HFF-Myc (cell line): Measurements from ENCODE around the gene LYSMD2.

Experiments used
- DNase-seq: peaks from one replicate; pipeline ENCODE4 v3.0.0-alpha.2; 2011; ENCODE audit warnings: low read depth; ENCODE audit errors: extremely low read depth
- H3K4me3 ChIP-seq: replicated peaks from 2 replicates; pipeline ENCODE4 v1.5.1; 2011; ENCODE audit warnings: low read depth, mild to moderate bottlenecking, control low read depth, low read length
- TF ChIP-seq, protein P1 (sequence below): IDR thresholded peaks from 2 replicates; pipeline ENCODE4 v1.5.1; 2012; ENCODE audit warnings: mild to moderate bottlenecking, low read depth, low read length, control low read depth; ENCODE audit errors: missing control alignments

Gene LYSMD2

DNA sequence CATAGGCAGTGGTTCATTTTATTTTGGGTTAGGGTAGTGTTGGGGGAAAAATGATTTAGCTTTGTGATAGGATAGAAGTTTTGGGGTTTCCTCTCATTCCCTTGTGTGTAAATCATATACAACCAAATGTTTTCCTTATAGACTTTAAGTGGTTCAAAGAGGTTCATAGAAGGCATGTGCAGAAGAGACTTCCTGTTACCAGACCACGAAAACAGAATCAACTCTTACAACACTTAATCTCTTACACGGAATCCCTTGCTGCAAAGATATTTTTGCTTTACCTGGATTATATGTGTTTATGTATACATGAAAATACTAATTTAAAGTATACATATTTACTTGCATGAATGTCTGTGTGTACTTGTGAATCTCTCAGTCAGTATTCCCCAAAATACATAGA, 16.8 kb upstream of the LYSMD2 start:
- no peak overlapping the region for H3K4me3 ChIP-seq
- no peak for DNase-seq
- TF ChIP-seq, protein P1, sequence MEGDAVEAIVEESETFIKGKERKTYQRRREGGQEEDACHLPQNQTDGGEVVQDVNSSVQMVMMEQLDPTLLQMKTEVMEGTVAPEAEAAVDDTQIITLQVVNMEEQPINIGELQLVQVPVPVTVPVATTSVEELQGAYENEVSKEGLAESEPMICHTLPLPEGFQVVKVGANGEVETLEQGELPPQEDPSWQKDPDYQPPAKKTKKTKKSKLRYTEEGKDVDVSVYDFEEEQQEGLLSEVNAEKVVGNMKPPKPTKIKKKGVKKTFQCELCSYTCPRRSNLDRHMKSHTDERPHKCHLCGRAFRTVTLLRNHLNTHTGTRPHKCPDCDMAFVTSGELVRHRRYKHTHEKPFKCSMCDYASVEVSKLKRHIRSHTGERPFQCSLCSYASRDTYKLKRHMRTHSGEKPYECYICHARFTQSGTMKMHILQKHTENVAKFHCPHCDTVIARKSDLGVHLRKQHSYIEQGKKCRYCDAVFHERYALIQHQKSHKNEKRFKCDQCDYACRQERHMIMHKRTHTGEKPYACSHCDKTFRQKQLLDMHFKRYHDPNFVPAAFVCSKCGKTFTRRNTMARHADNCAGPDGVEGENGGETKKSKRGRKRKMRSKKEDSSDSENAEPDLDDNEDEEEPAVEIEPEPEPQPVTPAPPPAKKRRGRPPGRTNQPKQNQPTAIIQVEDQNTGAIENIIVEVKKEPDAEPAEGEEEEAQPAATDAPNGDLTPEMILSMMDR = no peak

DNA sequence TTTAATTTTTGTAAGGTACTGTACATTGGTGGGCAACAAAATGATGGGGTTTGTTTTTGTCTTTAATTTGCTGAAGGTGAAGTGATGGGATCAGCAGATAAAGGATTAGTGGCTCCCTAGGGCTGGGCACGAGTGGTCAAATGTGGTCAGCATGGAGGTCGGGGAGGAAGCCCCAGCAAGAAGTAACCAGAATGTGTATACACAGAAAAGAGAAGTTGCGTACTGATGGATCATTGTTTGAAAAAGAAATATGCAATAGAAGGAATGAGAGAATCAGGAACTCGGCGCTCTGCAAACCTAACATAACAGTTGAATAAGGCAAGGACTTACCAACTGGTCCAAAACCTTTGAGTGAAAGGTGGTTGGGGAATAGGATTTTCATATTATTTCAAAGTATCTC, 15.4 kb upstream of the LYSMD2 start:
- no peak for DNase-seq
- TF ChIP-seq, protein P1 = no peak
- no peak overlapping the region for H3K4me3 ChIP-seq

DNA sequence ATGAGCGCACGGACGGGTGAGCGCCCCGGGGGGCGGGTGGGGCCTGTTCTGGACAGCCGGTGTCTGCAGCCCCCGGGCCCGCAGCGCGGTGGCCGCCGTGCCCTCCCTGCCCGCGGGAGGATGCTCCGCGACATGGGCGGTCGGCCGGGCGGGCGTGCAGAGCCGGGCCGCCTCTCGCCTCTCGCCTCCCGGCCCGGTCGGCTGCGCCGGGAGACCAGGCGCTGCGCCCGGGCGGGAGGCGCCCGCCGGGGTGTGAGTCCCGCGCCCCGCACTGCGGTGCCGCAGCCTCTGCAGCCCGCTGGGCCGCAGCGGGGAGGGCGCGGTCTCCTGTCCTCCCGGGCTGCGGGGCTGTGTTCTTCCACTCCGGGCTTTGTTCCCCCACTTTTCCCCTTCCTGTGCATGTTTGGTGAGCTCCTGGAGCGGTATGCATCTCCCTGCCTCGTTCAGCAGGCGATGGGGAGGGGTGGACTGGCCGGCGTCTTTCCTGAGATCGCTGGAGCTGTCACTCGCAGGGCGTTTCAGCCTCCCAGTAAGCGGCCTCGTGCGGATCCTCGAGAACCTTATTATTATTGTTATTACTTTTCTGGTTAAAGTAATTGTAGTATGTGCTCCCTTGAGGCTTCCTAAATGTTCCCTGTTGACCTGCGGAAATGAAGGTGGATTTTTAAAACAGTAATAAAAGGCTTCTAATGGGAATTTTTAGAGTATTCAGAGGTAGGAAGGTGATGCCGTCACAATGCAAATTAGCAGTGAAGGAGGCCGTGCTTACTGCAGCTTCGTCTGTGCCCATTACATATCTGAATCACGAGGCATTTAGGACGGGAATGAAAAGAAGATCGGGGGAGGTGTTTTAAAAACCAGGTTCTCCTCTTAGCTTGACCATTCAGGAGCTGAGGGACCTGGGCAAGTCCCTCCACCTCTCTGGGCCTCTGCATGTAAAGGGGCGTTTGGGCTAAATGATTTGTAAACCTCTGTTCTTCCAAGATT, 14.5 kb upstream of the LYSMD2 start:
- TF ChIP-seq, protein P1 = no peak
- DNase-seq = no peak
- peak overlapping the region; percentile 39 for H3K4me3 ChIP-seq

DNA sequence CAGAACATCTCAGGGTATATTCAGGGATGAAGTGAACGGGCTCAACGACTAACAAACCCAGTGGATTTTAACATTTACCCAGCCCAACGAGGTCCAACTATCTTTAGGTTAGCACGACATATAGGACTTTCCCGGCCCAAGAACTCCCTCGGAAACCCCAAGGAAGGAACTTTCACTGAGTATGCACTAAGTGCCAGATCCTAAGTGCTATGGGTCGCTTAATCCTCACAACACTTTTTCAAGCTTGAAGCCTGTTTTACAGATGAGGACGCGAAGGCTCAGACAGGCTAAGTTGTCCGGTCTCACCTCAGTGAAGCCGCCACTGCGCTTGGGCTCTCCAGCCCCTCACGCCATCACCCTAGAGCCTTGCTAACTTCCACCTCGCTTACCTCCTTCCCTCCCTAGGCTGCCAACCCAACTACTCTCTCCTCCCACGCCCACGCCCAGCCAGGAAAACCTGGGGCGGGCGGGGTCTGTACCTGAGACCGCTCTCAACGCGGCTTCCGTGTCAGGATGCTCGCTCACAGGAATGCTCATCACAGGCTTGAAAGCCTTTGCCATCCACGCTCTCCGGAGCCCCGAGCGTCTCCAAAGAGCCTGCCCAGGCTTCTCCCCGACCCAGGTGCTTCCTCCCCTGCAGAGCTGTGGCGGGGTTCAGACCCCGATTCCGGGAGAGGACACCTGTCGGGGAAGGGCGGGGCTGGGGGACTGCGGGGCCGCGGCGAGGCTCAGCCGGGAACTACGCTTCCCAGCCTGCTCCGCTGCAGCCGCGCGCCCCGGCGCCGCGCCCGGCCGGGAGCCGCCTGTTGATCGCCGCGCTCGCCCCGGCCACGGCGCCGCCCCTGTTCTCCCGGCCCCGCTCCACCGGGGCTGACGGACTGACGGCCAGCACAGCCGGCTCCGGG, 13.6 kb upstream of the LYSMD2 start, which contains the start of gene TMOD2:
Gene TMOD2 (plus strand): TSS at position 806 of the 905 bp plus-strand sequence. CDS start 14,845 bp downstream, outside the sequence.
- peak within 1 kb of the TSS; percentile 39 for H3K4me3 ChIP-seq
- TF ChIP-seq, protein P1 = no peak
- DNase-seq = no peak

DNA sequence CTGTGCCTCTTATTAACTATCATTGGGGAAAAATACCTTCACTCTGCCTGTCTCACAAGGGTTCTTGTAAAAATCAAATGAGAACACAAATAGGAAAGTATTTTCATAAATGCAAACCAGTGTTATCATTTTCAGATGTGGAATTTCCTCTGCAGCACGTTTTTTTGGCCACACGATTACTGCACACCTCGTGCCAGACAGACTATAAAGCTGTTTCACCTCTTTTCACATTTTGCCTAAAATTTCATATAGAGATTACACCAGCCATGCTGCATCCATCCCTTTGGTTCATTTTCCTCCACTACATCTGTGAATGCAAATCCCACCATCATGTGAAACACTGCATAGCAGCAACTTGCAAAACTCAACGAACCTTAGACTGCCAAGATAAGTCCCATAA, 12.7 kb upstream of the LYSMD2 start:
- TF ChIP-seq, protein P1 = no peak
- no peak for DNase-seq

DNA sequence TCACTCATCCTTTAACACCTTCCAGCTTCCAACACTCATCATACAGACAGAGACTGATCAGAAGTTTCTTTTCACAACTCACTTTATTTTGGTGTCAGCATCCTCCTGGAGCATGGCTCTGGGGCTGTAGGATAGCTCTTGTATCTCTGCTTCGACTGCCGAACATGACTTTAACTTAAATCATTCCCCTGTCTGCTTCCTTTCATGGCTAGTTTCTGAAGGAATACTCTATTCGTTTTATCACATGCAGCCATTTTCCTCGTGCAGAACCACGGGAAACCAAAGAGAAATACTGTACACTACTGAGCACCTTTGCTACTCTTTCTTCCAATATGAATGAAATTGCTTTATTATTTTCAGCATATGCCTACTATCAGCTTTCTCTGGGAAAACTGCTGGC, 11.9 kb upstream of the LYSMD2 start:
- no peak for DNase-seq
- no peak overlapping the region for H3K4me3 ChIP-seq
- TF ChIP-seq, protein P1 = no peak

More for the DNA sequence above, 12.7 kb upstream of the LYSMD2 start:
- H3K4me3 ChIP-seq = no peak overlapping the region
